Heart left ventricle (tissue), 16 donors: Measurements from ENCODE around the gene PTPRK. TPM values are rescaled to one million over a fixed set of nuclear protein-coding genes. Genes with fewer than 3 reads are reported as not detected.

Source experiments
- ATAC-seq, 4 donors: fragments of 200-7000 bp; cut with Tn5 transposase; one replicate each; pipeline ENCODE4 v1.9.1; 2020 to 2022; ENCODE audit warnings: moderate library complexity in 4 of 4, mild to moderate bottlenecking in 3 of 4, moderate number of reproducible peaks in 1 of 4
- DNase-seq, 5 donors: peaks; one replicate each; pipeline ENCODE4 v3.0.0-alpha.2; 2020
- H3K27ac ChIP-seq, 12 donors: fragments of 200-600 bp; sonication (generic) in 4 of 12; one replicate each; pipeline versions ENCODE4 v1.5.0 to v1.8.0; 2016 to 2022; ENCODE audit warnings: mild to moderate bottlenecking in 2 of 12
- H3K27me3 ChIP-seq, 9 donors: fragments of 200-600 bp; sonication (generic) in 2 of 9; one replicate each; pipeline versions ENCODE4 v1.5.1 to v1.8.0; 2016 to 2022; ENCODE audit warnings: mild to moderate bottlenecking in 3 of 9
- H3K36me3 ChIP-seq, 9 donors: fragments of 200-600 bp; sonication (generic) in 2 of 9; one replicate each; pipeline versions ENCODE4 v1.5.0 to v1.8.0; 2018 to 2022; ENCODE audit warnings: mild to moderate bottlenecking in 2 of 9
- H3K4me1 ChIP-seq, 12 donors: fragments of 200-600 bp; sonication (generic) in 4 of 12; one replicate each; pipeline versions ENCODE4 v1.5.0 to v1.8.0; 2016 to 2022; ENCODE audit warnings: mild to moderate bottlenecking in 3 of 12
- H3K4me3 ChIP-seq, 12 donors: fragments of 200-600 bp; sonication (generic) in 4 of 12; one replicate each; pipeline versions ENCODE4 v1.5.0 to v1.8.0; 2017 to 2022; ENCODE audit warnings: mild to moderate bottlenecking in 9 of 12, moderate library complexity in 4 of 12
- H3K9me3 ChIP-seq, 12 donors: fragments of 200-600 bp; sonication (generic) in 4 of 12; one replicate each; pipeline versions ENCODE4 v1.5.0 to v1.8.0; 2016 to 2022; ENCODE audit warnings: mild to moderate bottlenecking in 1 of 12
- CTCF ChIP-seq, 12 donors: fragments of 200-600 bp; sonication (generic) in 4 of 12; IDR thresholded peaks; one replicate each; pipeline versions ENCODE4 v1.5.0 to v1.8.0; 2018 to 2022; ENCODE audit warnings: antibody characterized with exemption in 12 of 12, mild to moderate bottlenecking in 5 of 12
- POLR2A ChIP-seq, 2 donors: fragments of 450-650 bp; IDR thresholded peaks; one replicate each; pipeline ENCODE4 v1.6.1; 2017; ENCODE audit warnings: antibody characterized with exemption in 2 of 2, mild to moderate bottlenecking in 2 of 2, moderate library complexity in 2 of 2
- WGBS, 4 donors: extraction: QIAGEN DNeasy Blood & Tissue Kit in 2 of 4; methylation state at CpG; one replicate each; pipeline versions ENCODE4 v1.1.5 to v1.1.7; 2013 to 2018; 5-methylcytosine and 5-hydroxymethylcytosine counted together
- intact Hi-C, 10 donors: fragments of 100-400 bp; cut with DNase I; formaldehyde crosslinking; loops; one replicate each; pipeline versions ENCODE4 v1.11.1 to v1.14.2; 2022
- polyA plus RNA-seq, 2 donors: library from polyadenylated mRNA; stranded (reverse); fragments of 200-250 nt; gene quantifications; one replicate each; pipeline ENCODE4 v1.2.3, GENCODE V29; 2013
- total RNA-seq, 9 donors: library from RNA; depleted of rRNA in 2 of 9; stranded (reverse); fragments of >200 nt in 2 of 9; fragmentation: NEBNext Ultra II Directional in 3 of 9; extraction: Animal tissue kit (Norgen Biotek cat#: 25700) in 3 of 9; gene quantifications; one replicate each; pipeline versions ENCODE4 v1.1.0 to v1.2.4, GENCODE V29; 2016 to 2023
- donor health status: ischemic (EF 13 %, LVEDD 7.1; RV severe dilation, severe dysfunction).
- donor health status: healthy with polysubstance abuse.
- donor health status: DM: no; HTN: yes; CAD: no.
- donor health status: DM: no; HTN: no; CAD: no.
- donor health status: ischemic (EF 25% LVEDD 6.9; RV normal size, moderate dysfunction).
- donor health status: ischemic (EF 25% LVEDD 5.7; RV mildly dilated, moderate dysfunction).
- donor health status: healthy.
- donor health status: DM: yes; HTN: yes; CAD: no.
- donor health status: ischemic (EF 35%, LVEDD 5.7; RV mildly dilated, moderate dysfunction).
- donor health status: nonischemic (EF 11% LVEDD 7.7; RV severe dilation, severe dysfunction).
- donor health status: DM: yes; HTN: yes; CAD: no.
- donor health status: PGD.
- donor health status: ischemic (EF 29% LVEDD 5.4; RV normal size, mild dysfunction).
- donor health status: nonischemic (EF 23%, LVEDD 6.1; RV moderate dilation, normal function).

Gene PTPRK
- total and polyA plus RNA-seq, 11 donors = 5.4 to 50.8 (median 38.5) TPM

DNA sequence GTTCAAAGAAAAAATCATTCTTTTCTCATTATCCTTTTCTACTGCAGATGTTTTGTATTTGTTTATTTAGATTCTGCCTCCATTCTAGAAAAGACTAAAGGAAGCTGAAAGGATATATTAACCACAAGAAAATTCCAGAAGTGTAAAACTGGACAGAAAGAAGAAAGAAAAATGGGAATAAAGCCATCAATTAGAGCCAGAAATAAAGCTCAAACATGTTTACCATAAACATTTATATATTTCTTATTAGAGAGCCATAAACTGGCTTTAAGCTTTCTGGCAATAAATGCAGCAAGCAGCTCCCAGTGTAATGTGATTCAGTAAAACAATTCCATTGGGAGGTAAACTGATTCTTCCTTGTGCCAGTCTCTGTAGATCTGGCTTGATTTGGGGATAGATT lies 244.1 kb downstream of the PTPRK start:
- DNase-seq (no peak), ATAC-seq (no peak)
- intact Hi-C loops = no loop called here
- no peak overlapping the region for H3K27ac ChIP-seq
- H3K4me3 ChIP-seq = no peak overlapping the region
- H3K9me3 ChIP-seq = no peaks in the 10 kb centered on the region
- H3K36me3 ChIP-seq = no peaks in the 10 kb centered on the region
- TF ChIP-seq POLR2A (IDR thresholded peaks at IDR 0.05) (no peak), CTCF (IDR thresholded peaks at IDR 0.05) (no peak)
- no peaks in the 10 kb centered on the region for H3K27me3 ChIP-seq
- peaks cover 0 to 28% (median 2%) of the 10 kb centered on the region in 12 donors for H3K4me1 ChIP-seq

GRCh38 chr6:128275681-128276080 lies 244.7 kb downstream of the PTPRK start:
- DNase-seq (no peak), ATAC-seq (no peak)
- peaks cover 0 to 28% (median 7%) of the 10 kb centered on the region in 12 donors for H3K4me1 ChIP-seq
- no peak overlapping the region for H3K27ac ChIP-seq
- TF ChIP-seq CTCF (IDR thresholded peaks at IDR 0.05) = no peak
- no peak for TF ChIP-seq POLR2A (IDR thresholded peaks at IDR 0.05)
- no peaks in the 10 kb centered on the region for H3K36me3 ChIP-seq
- H3K9me3 ChIP-seq = no peaks in the 10 kb centered on the region
- no peaks in the 10 kb centered on the region for H3K27me3 ChIP-seq
- intact Hi-C loops = no loop called here
- H3K4me3 ChIP-seq = no peak overlapping the region

GRCh38 chr6:128275030-128275429 lies 245.4 kb downstream of the PTPRK start:
- Histone ChIP-seq H3K4me3 (no peak overlapping the region), H3K9me3 (no peaks in the 10 kb centered on the region), H3K27ac (no peak overlapping the region), H3K27me3 (no peaks in the 10 kb centered on the region), H3K4me1 (peaks cover 0 to 28% (median 8%) of the 10 kb centered on the region in 12 donors), H3K36me3 (no peaks in the 10 kb centered on the region)
- intact Hi-C loops = no loop called here
- WGBS, 4 donors = 84 to 95% (median 89%) methylated on average over 1 of the region's 1 CpG
- ATAC-seq (no peak), DNase-seq (no peak)
- TF ChIP-seq POLR2A (IDR thresholded peaks at IDR 0.05) = no peak
- no peak for TF ChIP-seq CTCF (IDR thresholded peaks at IDR 0.05)

GRCh38 chr6:128271527-128271926 lies 248.9 kb downstream of the PTPRK start:
- no peak overlapping the region for H3K4me3 ChIP-seq
- 36 to 59% (median 41%) methylated on average over 1 of the region's 1 CpG for WGBS, 4 donors
- H3K27me3 ChIP-seq = no peaks in the 10 kb centered on the region
- DNase-seq (no peak), ATAC-seq (no peak)
- H3K9me3 ChIP-seq = no peaks in the 10 kb centered on the region
- intact Hi-C loops = no loop called here
- H3K27ac ChIP-seq = no peak overlapping the region
- peaks cover 0 to 25% (median 8%) of the 10 kb centered on the region in 12 donors for H3K4me1 ChIP-seq
- TF ChIP-seq POLR2A (IDR thresholded peaks at IDR 0.05) (no peak), CTCF (IDR thresholded peaks at IDR 0.05) (no peak)
- no peaks in the 10 kb centered on the region for H3K36me3 ChIP-seq
